ENCODE data around the gene PCLO.

PCLO gene

DNA sequence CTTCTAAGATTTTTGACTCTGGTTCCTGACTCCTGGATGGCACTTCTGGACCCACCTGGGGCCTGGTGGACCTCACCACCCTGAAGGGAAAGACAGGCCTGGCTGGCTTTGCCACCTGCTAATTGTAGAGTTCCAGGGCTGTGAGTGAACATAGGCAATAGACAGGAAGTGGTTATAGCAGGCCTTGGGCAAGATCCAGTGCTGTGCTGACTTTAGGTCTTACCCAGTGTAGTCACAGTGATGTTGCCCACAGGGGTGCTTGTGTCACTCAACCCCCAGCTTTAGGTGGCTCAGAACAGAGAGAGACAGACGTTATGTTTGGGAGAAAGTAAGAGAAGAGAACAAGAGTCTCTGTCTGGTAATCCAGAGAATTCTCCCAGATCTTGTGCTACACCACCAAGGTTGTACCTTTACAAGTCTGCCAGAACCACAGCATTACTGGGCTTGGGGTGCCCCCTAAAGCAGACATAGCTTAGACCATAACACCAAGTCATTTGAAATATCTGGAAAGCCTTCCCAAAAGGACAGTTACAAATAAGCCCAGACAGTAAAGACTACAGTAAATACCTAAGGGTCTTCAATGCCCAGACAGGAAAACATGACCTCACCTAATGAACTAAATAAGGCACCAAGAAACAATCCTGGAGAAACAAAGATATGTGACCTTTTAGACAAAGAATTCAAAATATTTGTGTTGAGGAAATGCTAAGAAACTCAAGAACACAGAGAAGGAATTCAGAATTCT lies 303.4 kb downstream of the PCLO start:
- FAIRE-seq (no peak), DNase-seq (ENCODE audit: insufficient read length, low spot score) (no peak)

DNA sequence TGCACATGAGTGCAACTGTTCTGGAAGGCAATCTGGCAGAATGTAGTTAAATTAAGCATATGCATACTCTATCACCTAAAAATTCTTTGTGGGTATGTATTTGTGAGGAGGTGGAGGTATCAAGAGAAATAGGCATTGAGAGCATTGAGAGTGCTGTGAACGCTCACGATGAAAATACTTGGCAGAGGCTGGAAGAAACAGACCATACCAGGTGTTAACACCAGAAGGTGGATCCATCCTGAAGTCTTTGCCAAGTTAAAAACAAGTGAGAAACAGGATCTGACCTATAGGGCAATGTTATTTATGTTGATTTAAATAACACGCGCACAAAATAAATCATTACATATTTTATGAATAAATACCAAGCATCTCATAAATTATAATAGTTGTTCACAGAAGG lies 311.6 kb downstream of the PCLO start:
- FAIRE-seq: no peak

DNA sequence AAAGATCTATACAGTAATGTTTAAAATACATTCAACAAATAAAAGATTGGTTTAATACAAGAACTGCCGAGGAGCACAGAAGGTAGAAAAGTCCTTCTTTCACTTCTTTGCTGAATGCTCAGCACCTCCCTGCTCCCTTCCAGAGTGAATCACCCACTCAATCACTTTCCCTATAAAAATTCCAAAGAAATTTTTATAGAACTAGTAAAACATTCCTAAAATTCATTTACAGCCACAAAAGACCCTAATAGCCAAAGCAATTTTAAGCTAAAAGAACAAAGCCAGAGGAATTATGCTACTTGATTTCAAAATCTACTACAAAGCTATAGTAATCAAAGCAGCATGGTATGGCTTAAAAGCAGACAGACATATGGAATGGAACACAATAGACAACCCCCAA lies 320.9 kb downstream of the PCLO start:
- FAIRE-seq (no peak), DNase-seq (ENCODE audit: insufficient read length, low spot score) (no peak)

More for the DNA sequence above, 311.6 kb downstream of the PCLO start:
- no peak for DNase-seq (ENCODE audit: insufficient read length, low spot score)

DNA sequence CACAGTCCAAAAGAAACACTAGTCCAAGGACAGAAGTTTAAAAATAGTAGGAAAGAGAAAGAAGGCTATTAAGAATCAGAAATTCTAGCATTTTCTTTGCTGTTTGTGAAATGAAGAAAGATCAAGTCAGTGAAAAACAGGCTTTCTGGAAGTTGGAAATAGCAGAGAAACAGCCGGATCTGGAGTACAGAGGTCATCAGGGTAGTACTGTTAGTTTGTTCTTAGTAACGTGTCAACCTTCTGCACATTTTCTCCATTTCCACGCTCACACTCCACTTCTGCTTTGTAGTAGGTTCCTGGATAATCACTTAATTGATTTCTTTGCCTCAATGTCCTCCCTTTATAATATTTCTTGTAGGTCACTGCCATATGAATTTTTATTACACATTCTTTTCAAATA lies 322.6 kb downstream of the PCLO start:
- DNase-seq (ENCODE audit: insufficient read length, low spot score): no peak
- no peak for FAIRE-seq

DNA sequence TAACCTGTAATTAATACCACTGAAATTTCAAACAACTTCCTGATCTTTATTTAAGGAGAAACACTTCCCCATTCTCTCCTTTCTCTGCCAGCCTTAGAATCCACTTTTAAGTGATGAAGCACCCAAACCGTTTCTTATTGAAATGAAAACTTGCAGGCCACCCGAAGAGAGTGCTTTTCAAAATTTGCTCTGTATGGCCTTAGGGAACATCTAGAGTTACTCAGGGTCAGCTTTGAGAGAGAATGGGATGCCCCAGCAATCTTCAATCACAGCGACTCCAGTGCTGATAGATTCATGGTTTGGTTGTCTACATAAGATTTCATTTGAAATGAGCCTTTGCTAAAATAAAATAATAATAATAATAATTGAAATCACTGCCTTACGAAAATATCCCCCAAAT lies 323.1 kb downstream of the PCLO start:
- no peak for DNase-seq (ENCODE audit: insufficient read length, low spot score)
- FAIRE-seq: no peak

DNA sequence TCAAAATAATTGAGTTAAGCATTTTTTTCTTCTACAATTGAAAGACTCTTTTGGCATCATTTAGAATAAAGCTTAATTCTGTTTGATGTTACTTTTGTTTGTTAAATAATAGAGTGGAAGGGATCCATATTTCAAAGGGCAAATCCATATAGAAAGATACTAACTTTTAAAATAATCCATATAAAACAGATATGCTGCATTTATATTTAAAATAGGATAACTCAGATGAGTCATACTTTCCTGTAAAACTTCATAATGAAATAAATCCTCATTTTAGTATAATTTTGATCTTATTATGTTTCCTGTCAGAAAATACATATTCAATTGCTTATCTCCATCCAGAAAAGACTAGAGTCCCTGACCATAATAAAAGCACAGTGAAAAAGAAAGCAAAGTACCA lies 323.6 kb downstream of the PCLO start:
- DNase-seq (ENCODE audit: insufficient read length, low spot score) (no peak), FAIRE-seq (no peak)

DNA sequence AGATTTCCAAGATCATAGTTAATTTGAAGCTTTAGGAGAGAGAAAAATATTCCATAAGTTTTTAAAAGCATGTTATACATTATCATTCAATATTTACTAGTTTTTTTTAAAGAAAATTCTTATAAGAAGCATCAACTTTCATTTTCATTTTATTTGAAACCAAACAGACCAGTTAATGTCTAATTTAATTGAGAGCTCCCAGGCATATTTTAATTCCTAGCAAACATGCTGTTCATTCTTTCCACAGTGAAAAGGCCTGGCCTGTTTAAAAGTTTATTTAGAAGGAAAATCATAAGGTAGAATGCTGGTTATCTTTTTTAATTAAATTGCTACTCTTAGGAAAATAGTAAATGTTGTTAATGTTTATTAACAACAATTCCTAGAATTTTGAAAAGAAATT lies 324.4 kb downstream of the PCLO start:
- FAIRE-seq: no peak

DNA sequence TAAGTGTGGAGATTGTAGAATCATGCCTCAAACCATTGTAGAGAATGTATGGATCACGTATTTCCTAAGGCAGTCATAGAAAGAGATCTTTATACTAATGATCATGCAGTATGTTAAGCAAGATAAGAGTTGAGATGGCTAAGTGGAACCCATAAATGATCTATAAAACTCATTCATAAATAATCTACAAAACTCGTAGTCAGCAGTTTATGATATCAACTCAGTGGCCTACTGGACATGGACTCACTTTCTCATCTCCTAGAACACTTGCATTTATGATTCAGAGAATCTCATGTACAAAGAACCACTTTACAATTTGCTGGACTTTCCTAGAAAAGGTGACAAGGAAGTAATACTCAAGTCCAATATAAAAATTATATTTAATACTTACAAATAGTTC lies 339.6 kb downstream of the PCLO start:
- DNase-seq (ENCODE audit: insufficient read length, low spot score): no peak
- FAIRE-seq: no peak

More for the DNA sequence above, 324.4 kb downstream of the PCLO start:
- no peak for DNase-seq (ENCODE audit: insufficient read length, low spot score)

DNA sequence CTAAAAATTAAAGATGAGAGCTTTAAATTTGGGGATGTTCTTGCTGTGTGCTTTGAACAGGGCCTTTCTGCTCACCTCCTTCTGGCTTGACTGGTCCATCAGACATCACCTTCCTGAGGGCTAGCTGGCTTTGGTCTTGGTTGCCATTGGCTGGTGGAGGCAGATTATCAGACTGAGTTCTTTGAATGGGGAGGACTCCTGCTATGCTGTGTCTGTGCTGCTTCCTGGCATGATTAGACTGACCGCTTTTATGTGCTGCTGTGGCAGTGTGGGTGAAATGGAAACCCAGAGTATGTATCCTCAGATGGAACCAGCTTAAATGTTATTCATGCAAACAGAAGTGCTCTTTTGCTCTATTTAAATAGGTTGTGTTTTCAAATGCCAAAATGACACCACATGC lies 341.6 kb downstream of the PCLO start:
- no peak for DNase-seq (ENCODE audit: insufficient read length, low spot score)
- no peak for FAIRE-seq

DNA sequence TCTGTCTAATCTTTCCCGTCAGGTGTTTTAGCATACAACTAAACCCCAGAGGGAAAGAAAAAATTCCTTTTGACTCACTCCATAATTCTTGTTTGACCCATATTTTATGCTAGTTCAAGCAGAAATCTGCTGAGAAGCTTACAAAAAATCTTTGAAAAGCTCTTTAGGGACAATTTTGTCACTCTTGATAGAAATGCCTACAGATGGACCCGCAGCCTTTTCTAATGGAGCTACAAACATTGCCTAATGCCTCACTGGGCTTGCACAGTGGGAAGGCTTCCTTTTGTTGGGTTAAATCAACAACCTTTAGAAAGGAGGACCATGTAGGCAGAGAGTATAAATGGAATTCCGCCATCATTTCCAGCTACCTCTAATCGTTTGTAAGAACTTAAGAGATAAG lies 344.5 kb downstream of the PCLO start:
- no peak for DNase-seq (ENCODE audit: insufficient read length, low spot score)
- no peak for FAIRE-seq

DNA sequence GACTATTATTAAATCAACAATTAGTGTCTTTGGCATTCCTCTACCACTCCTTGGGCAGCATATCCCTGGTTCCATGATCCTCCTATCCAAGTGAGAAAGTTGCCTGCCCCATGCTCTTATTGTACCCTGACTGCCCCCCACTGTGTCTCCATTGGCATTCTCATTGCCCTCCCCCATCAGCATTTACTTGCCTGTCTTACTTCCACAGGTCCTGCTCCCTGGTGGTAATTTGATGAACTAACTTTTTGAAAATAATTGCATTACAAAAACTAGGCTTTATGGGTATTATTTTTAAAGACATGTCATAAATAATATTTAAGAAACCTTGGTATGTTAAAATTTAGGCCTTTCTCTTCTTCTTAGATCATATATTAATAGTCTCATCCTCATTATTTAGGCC lies 346.4 kb downstream of the PCLO start:
- no peak for DNase-seq (ENCODE audit: insufficient read length, low spot score)
- no peak for FAIRE-seq

DNA sequence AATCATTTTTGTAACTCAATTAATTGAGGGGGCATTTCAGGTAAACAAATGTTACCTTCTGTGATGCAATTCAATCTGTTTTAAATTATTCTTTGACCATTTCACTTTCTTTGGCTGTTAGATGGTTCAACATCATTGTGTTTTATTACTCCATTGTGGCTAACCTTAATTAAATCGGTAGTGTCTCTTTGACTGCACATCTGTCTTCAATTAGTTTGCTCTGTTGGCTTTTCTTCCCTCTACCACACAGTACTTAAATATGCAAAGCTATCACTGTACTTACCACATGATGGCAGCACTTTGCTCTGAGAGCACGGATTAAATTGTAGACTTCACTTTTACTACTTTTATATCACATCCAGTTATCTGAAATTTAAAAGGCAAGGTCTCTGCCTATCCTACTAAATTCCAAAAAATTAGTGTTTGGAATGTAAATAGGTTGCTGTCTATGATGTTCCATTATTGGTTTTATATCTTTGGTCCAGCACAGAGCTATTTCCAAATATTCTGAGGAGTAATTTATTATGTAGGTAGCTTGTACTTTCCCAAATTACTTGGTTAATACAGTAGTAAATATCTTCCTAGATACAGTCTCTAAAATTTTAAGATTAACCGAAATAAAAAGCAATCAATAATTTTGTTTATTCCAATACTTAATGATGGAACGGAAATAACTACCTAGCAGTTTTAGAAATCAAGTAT lies 352.0 kb downstream of the PCLO start:
- FAIRE-seq (peak; percentile 18), DNase-seq (ENCODE audit: insufficient read length, low spot score) (no peak)

DNA sequence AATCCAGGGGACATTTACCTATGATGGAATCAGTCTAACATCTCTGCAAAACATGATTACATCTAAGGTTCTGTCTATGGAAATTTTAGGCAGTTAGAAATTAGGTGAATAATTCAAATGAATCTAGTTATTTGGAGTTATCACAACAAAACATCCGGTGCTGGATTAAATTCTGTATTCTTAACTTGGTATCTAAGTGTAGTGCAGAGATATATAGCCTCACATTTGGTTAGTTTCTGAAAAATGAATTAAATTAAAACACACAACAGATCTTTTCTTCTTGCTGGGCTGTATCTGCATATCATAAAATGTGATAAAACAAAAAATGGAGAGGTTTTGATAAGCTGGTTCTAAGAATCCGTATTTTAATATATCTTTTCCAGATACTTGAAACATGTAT lies 354.1 kb downstream of the PCLO start:
- DNase-seq (ENCODE audit: insufficient read length, low spot score) (no peak), FAIRE-seq (no peak)

DNA sequence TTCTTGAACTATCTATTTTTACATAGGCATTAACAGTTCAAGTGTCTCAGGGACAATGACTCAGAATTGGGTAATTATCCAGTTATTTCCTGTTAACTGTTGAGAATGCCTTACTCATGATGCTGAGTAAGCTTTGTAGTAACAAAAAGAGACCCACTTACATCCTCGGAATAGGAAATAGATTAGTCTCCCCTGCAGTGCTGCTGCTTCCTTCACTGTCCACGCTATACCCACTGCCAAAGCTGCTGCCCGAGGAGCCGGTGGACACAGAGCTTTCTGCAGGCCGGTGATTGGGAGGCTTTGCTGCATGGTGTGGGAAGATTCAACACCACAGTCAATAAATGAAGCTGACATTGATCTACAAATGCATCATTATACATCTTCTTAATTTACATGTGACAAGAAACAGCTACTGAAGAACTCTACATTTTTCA lies 357.1 kb downstream of the PCLO start:
- DNase-seq (ENCODE audit: insufficient read length, low spot score) (no peak), FAIRE-seq (no peak)

DNA sequence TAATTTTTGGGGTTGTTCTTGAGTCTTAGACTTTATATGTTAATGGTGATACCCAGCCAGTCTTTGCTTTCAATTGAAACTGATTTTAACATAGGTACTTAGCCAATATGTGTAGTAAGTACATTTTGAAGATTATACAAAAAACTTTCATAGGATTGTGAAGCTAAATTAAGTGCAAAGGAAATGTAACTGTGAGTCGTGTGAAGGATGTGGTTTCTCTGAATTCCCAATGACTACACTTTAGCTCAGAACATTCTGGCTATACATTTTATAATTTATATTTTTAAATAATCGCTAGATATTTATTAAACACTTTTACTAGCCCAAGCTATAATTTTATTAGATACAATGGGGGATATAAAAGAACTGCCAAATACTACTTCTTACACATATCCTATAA lies 359.3 kb downstream of the PCLO start:
- DNase-seq (ENCODE audit: insufficient read length, low spot score) (no peak), FAIRE-seq (no peak)

DNA sequence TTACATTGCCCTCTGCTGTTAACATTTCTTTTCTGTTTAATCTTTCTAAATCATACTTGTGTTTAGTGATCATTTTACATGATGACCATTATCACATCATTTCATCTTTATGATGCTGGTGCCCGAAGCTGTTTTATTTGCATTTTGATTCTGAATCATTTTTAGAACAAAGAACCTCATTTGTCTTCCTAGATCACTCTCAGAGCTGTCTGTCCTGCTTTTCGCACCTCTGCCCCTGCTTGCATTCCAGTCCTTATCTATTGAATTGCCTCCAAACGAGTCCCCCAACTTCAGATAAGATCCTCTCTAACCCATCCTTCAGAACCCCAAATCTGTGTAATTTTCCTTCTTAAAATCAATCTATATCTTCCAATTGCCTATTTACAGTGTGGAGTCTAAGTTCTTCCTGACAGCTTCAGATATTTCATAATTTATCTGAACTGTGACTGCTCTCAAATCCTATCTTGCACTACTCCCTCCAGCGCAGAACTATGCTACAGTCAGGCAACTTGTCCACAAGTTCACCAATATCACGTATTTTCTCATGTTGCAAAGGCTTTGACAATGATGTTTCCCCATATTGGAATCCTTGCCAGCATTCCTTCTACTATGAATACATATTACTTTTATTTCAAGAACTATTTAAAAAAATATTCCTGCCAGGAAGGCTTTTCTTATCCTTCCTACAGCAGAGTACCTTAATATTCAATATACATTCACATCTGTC lies 372.6 kb downstream of the PCLO start:
- FAIRE-seq (no peak), DNase-seq (ENCODE audit: insufficient read length, low spot score) (no peak)

DNA sequence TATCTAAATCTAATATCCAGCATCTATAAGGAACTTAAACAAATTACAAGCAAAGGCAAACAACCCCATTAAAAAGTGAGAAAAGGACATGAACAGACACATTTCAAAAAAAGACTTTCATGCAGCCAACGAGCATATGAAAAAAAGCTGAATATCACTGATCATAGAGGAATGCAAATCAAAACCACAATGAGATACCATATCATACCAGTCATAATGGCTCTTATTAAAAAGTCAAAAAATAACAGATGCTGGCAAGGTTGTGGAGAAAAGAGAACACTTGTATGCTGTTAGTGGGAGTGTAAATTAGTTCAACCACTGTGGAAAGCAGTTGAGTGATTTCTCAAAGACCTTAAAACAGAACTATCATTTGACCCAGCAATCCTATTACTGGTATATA lies 384.7 kb downstream of the PCLO start:
- DNase-seq (ENCODE audit: insufficient read length, low spot score) (no peak), FAIRE-seq (no peak)

DNA sequence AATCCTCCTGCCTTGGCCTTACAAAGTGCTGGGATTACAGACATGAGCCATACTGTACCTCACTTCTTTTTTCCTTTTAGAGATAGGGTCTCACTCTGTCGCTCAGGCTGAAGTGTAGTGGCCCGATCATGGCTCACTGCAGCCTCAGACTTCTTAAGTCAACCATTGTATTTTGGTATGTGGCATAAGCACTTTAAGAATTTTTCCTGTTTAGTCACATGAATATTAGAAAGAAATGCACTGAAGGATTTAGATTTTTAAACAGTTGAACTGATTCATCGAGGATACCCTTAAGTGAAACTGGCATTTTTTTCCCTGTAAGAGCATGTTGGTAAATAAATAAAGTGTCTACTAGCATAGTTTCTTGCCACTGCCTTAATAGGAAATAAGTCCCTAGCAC lies 399.8 kb downstream of the PCLO start:
- FAIRE-seq (no peak), DNase-seq (ENCODE audit: insufficient read length, low spot score) (no peak)

DNA sequence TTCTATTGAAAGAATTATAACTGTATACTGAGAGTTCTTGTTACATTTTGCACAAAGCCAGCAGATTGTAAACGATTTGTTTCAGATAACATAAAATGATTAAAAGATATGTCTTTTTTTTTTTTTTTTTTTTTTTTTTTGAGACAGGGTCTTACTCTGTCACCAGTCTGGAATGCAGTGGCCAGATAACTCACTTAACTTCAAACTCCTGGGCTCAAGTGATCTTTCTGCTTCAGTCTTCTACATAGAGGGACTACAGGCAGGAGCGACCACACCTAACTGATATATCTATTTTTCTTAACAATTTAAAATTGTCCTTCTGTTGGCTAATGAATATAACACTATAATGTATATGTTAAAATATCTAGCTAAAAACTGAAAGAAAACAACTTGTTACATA lies 401.9 kb downstream of the PCLO start:
- no peak for DNase-seq (ENCODE audit: insufficient read length, low spot score)
- no peak for FAIRE-seq

DNA sequence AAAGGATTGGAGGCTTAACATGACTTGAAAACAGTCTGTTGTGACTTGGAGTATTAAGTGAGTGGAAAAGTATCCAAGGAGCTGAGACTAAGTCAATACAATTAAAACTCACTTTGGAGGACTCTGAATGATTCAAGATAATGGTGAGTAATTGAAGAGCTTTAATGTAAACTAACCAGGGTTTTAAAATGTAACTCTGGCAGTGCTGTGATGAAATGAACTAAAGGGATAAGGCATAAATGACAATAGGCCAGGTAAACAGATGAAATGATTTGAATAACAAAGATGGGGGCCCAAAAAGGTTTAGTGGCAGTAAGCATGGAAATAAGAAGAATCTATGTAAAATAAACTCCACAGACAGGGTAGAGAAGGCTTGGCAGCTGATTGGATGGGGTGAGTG lies 402.6 kb downstream of the PCLO start:
- FAIRE-seq (no peak), DNase-seq (ENCODE audit: insufficient read length, low spot score) (no peak)

DNA sequence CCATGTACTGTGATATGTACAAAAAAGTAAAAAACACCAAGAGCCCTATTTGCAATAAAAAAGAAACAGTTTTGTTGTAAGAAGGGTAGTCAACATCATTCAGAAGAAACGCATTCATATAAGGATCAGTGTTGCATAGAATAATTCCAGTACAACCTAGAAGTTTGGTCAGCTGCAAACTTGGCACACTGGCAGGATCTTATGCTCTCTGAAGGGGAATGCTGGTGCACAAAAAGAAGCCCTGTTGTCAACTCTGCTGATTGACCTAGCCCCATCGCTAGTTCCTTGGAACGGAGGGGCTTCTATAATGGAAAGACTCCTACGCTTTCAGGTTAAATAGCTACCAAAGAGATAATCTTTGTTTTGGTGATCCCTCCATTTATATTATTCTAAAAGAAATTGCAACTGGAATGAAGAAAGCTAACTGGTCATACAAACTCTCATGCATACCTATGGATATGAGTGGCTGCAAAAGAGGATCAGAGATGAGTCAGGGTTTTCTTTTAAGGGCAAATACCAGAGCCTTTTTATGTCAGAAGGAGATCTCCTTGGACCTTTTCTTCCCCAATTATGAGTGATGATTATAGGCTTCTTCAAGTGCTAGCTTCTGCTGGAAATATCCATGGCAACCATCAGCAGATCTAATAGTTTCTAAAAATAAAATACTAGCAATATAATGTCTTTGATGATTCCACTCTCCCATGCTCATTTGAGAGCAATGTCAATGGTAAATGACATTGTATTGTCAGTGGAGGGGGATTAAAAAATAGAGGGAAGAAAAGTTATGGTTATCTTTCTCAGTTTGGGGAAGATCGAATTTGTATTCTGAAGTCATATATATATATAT lies 406.8 kb downstream of the PCLO start:
- FAIRE-seq (no peak), DNase-seq (ENCODE audit: insufficient read length, low spot score) (no peak)
